Measurements from ENCODE around the gene MMP20.

Gene MMP20

DNA sequence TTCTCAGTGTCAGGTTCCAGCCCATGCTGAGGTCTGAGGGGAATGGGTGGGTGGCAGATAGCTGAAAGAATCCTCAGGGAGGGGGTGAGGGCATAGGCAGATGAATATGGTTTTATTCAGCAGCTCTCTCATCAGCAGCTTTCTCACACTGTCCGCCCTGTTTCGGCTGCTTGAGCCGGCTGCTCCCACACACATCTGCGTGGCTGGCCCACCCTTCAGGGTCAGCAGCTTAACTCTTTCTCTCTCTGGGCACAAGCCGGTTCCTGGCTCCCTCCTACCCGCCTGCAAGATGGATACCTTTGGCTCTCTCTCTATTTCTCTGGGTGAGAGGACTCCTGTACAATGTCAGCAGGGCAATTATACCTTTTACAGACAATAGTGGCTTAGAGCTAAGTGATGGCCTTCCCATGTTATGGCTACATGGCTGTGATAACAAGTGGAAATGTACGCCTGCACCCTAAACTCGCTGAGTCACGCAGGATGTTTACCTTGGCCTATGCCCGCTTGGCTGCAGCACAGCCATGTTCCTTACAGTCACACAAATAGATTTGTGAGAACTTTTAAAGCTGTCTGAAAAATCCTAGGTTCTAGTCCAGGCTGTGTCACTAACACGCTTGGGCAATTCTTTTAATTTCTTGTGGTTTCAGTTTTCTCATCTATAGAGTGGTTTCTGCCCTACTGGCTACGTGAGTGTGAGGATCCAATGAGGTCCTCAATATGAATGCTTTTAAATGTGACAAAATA lies 4.1 kb downstream of the MMP20 start:
- DNase-seq, result no peak

DNA sequence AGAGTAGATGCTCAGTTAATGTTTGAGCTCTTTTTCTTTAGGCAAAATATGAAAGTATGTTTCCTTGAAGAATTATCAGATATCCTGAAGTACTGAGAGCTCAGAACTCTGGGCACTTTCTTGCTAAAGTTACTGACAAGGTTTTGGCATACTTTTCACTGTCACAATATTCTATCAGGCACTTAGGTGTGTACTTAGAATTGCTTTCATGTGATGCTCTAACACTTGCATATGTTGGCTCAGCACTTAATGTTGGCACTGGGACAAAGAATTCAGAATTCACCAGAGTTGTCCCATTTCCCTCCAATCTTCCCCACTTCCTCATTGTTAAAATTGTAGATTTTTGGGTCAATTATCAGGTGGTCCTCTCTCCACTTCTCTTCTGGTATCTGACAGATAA lies 5.0 kb downstream of the MMP20 start:
- DNase-seq, result no peak

DNA sequence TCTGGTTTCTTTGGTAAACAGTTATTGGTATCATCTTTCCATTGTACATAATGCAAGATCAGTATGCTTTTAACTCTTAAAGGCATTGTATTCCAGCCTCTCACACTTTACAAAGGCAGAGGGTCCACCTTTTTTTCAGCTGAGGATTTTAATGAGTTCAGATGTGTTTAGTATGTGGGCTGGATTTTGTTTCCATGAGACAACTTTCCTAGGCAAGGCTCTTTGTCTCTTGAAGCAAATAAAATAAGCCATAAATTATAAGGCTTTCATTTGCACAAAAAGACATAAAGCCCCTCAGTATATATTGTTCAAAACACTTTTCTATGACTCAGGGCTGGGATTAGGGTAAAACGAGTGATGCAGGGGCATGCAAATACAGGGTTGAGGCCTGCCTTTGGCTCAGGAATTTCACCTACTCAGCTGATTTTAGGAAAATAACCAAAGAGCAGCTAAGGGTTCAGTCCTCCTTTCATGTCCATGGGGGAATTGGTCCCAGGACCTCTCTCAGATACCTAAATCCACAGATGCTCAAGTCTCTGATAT lies 7.6 kb downstream of the MMP20 start:
- DNase-seq, result no peak

DNA sequence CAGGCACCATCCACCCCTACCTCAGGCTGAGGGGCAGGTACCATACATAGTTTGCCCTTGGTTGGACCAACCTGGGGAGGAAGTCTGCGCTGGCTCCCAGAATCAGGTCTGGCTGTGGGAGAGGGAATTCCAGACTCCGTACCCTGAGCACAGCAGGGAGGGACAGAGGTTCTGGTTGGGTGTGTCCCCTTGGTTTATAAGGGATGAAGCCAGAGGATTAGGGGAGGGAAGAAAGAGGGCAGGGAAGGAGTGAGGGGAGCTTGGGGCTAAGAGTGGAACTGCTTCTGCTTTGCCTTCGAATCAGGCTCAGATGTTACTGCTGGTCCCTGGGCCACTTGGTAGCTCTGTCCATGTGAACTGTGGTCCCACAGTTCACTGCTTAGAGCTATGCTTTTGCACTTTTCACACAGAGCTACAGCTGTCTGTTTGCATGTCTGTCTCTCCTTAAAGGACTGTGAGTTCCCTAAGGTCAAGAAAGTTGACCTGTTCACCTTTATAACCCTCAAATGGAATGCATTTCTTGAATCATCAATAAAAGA lies 9.2 kb downstream of the MMP20 start:
- no peak for DNase-seq

DNA sequence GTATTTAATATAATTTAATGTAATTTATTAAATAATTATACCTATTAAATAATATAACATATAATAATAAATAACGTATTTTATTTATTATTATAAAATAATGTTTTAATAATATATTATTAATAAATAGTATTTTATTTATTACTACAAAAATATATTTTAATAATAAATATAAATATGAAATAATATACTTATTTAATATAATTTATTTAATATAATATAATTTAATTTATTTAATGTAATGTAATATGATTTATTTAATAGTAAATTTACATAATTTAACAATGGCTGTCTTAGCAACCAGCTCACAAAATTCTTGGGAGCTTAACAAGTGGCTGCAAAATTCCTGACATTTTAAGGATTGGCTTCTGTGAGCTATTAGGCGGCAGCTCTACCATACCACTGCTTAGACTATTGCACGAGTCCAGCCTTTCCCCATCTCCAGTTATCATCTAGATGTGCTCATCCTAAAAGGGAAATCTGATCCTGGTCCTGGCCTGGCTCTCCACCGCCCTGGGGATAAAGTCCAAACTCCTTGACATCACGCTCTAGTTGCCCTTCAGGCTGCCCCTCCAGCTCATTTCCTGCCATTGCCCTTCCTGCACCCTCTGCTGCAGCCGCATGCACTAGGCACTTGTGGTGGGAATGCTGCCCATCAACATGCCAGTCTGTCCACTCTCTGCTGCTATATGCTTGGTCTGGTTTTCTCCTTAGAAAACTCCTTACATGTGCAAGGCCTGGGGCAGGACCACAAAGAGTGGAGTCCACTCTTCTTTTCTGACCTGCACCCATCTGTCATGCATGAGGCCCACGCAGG lies 9.8 kb downstream of the MMP20 start:
- DNase-seq, result no peak

DNA sequence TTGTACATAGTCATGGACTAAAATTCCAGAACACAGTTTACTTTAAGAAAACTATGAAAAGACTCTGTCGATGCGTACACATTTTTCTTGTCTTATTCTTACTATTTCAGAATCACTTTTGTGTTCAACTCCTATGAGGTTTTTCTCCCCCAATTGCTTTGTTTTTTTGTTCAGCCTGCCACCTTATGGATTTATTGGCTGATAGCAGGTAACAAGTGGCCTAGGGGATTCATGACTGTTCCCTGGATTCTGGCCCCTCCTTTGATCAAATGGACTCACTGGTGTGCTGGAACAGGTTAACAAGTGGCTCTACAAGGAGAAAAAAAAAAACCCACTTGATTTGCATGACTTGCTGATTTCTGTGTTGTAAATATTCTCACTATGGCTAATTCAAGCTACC lies 10.6 kb downstream of the MMP20 start:
- no peak for DNase-seq

DNA sequence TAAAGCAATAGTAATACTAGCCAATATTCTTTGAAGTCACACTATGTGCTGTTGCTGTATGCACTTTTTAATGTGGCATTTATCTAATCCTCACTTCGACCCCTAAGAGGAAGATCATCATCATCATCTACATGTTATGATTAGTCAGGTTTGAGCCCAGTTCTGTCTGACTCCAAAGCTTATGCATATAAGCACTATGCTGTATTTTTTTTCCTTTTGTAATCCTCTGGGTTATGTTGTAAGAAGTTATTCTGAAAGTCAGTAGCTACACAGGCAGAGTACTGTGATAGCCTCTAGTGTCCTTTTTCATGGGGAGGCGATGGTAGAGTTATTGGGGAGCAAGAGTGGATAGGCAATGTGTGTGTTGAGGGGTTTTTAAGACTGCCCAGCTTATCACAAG lies 11.1 kb downstream of the MMP20 start:
- no peak for DNase-seq

DNA sequence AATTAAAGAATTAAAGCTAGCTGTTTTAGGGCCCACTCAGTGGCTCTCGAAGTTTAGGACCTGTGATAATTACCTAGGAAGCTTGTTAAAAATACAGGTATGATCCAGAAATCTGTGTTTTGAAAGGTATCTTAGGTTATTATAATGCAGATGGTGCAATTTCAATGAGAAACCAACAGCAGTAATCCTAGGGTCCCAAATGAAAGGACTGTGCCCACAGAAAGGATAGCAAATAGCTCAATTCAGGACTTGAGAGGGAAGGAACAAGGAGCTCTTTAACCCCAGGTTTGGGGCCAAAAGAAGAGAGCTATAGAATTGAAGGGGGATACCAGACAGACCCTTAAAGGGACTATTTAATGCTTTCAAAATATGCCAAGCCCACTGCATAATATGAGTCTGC lies 11.7 kb downstream of the MMP20 start:
- no peak for DNase-seq

DNA sequence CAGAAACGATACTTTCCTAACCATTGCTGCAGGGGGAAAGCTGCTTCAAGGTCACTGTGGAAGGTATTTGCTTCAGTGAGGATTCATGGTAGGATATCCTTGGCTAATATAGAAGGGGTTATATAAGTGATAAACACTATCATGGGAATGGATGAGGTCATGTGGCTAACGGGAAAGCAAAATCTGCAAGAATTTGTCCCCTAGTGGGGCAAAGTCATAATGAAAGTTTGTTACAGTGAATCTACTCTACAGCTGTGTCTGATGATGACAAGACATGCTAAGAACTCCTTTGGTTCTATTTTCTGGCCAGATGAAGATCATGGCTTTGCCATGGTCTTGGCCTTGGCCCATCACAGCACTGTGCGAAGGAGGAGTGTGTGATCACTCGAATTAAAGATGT lies 13.8 kb downstream of the MMP20 start:
- no peak for DNase-seq

DNA sequence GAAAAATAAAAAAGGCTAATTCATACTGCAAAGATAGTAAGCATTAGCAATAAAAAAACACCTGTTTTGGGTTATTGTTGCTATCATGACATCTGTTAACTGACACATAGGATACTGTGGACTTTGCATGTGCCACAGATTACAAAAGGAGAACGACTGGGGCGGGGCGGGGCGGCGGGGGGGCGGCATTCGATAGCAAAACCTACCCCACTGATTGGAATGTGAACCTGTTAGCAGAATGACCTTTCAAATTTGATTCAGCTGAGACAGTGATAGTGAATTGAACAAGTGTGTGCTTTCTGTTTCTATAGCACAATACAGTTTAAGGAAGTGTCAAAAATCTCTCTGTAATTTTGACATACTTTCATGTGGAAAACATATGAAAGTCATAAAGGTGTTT lies 14.9 kb downstream of the MMP20 start:
- DNase-seq, result no peak

DNA sequence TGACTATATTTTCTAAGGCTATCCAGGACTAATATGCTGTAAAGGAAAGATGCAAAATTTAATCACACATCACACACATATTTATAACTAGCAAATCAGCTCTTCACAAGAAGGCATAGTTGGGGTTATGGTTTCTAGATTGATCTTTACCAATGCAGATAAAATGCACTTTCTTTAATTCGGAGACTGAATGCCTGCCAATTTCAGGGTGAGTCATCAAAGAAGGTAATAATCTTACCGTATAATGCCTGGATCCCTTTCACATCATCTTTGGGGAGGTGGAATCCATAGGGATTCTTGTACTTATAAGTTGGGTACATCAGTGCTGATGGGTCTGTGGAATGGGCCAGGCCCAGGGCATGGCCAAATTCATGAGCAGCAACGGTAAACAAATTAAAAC lies 16.4 kb downstream of the MMP20 start:
- no peak for DNase-seq

DNA sequence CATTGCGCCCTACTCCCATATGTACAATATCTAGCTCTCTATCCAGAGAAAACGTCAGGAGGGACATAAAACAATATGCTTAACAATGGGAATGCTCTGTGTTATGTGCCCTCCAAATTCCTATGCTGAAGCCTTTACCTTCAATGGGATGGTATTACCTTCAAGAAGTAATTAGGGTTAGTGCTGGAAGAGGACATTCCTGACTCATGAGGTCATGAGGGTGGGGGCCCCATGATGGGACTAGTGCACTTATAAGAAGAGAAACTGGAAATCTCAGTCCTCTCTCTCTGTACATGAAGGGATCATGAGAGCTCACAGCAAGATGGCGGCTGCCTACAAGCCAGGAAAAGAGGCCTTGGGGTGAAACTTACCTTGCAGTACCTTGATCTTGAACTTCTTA lies 20.3 kb downstream of the MMP20 start:
- DNase-seq, result no peak

DNA sequence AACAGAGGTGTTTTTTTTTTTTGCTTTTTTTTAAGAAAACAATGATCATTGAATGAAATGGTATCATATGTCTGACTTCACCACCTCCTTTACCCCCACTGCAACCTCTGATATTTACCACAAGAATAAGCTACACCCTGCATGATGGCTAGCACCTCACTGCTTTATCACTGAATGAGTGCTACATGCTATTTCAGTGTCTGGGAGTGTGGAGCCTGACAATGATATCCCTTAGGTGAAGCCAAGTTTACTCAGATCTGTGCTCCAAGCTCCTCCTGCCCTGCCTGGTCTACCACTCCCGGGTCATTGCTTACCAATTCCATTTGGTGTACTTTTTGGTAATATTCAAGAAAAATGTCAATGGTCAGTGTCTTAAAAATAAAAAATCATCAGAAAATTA lies 21.1 kb downstream of the MMP20 start:
- no peak for DNase-seq

DNA sequence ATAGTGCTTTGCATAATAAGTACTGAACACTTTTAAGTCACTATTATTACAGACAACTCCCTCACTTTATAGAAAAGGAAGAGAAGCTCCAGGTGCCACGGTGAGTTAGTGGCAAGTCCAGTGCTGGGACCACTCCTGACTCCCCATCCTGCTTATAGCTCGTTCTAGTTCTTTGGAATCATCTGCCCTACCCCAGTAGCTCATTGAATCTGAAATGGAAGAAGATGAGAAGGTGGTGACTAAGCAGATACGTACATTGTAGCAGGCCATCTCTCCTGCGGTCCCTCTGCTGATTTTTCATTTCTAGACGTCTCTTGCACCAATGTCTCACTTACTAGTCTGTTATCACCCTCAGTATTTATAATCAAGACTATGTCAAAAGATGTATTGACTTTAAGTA lies 21.6 kb downstream of the MMP20 start:
- DNase-seq, result no peak

DNA sequence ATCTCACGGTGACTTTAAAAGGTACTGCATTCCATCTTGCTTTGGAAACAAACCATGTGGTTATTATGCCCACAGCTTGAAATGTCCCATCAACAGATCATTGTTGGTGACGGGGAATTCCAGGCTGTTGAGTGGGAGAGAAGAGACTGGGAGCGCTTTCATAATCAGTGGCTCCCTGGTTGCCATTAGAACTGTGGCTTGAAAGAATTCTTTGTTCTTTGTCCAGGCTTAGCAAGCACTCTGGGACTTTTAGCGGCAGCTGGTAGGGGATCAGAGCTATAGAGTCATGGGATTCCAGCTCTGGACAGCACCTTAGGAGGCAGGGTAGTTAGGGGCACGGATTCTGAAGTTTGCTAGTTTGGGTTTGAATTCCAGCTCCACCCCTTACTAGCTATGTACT lies 22.0 kb downstream of the MMP20 start:
- DNase-seq, result no peak

DNA sequence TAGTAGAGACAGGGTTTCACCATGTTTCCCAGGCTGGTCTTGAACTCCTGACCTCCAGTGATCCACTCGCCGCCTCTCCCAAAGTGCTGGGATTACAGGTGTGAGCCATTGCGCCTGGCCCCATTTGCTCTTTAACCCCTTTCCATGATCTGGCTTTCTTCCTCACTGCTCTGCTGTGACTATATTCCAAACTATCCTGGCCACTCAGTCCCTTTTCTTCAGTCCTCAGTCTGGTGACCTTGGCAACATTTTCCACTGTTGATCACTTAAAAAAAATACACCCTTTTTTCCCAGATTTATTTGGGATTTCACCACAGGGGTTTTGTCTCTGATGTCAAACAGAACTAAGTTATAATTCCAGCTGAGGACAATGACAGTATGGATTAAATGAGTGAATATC lies 24.5 kb downstream of the MMP20 start:
- DNase-seq, result no peak

DNA sequence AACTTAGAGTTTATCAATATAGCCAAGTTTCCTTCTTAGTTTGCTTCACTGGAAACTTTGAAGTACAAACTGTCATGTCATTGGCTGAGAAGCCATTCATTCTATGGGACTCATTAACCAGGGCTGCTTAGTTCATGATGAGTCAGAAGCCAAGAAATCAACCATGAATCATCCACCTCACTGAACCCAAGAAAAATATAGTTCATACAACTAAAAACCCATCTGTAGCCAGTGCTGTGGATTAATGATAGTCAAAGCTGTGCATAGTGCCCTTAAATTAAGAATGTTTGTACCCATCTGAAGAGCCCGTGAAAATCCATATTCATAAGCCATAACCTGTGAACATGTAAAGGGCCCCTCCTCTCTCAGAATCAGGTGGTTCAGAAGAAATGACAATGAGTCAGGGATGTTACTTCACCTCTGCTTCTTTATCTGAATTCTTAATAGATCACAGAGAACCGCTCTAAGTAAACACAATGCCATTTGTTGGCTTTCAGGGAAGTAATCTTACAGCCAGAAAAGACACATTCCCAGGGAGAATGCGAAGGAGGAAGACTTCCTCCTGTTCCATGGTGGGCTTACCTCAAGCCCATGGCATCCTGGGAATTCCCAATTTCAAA lies 25.4 kb downstream of the MMP20 start:
- DNase-seq, result no peak

DNA sequence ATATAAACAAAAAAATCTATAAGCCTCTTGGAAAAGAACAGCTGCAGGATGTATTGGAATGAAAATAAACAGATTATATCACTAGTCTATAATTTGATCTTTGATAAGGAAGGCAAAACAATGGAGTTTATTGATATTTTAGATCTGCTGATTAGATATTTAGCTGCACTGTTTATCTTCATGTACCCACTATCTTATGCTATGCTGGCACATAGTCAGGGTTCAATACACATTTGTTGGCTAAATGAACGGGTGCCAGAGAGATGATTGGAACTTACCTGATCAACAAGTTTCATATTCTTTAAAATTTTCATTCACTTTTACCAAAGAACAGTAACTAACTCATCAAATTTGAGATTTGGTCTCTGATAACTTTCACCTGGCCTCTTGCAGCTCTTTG lies 26.9 kb downstream of the MMP20 start:
- DNase-seq, result no peak

DNA sequence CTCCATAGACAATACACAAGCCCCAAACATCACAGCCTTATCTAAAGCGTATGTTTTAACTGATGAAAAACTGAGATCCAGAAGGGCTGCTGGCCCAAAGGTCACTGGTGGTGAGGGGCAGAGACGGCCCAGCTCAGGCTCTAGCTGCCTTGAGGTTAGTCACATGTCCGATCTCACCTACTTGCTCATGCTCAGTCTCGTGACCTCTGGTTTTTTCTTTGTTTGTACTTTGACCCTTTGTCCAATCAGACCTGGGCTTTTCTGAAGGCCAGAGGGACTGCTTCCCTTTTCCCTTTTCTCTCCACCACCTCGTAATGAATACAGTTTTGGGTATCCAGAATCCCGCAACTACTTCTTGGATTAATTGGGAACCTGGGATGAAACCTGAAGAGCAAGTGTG lies 28.6 kb downstream of the MMP20 start:
- DNase-seq, result no peak

DNA sequence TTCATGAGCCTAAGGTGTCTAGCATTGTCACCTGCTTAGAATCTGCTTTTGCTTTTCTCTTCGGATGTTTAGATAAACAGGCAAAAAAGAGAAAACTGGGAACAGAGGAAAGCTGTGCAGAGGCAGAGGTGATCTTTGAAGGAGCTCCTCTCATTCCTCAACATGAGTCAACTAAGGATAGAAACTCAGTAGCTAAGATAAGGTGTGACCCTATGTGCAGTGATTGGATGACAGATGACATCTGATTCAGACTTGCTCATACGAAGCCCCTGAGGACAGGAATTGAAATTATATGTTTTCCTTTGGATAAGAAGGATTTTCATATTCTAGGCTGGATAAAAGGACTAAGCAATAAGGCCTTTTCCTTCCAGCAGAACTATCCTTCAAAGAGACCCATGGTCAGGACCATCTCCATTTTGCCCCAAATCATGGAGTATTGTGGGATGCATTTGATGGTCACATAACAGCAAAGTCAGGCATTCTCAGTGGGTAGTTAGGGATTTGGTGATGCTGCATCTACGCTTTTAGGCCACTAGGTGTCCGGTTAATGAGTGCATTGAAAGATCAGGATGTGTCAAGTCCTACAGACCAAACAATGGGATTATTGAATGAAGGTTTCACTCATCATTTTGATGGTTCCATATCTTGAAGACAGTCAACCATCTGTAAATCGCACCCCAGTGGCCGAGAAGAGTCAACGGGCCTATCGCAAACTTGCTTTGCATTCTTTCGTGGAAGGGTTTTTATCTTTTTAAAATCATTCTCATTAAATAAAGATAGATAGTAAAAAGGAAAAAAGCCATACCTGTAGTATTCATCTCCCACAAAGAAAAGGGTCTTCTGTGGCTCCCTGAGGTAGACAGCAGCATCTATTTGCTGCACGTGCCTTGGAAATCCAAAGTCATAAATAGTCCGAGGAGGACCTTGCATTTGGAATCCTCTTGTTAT lies 32.2 kb downstream of the MMP20 start:
- DNase-seq, result no peak

DNA sequence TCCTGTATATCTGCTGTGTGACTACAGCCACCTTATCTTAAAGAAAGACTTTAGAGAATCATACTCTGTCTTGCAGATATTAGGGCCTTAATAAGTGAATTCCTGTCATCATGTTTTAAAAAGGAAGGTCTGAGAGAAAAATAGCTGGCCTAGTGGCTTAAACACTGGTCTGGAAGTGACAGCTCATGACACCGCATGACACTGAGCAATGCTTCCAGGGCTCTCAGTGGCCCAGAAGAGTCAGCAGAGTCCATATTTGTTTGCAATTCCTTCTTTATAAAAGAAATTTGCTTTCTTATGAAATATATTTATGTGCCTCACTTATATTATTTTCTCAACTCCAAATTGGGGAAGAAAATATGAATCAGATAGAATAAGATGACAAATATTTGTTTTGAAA lies 33.0 kb downstream of the MMP20 start:
- no peak for DNase-seq

DNA sequence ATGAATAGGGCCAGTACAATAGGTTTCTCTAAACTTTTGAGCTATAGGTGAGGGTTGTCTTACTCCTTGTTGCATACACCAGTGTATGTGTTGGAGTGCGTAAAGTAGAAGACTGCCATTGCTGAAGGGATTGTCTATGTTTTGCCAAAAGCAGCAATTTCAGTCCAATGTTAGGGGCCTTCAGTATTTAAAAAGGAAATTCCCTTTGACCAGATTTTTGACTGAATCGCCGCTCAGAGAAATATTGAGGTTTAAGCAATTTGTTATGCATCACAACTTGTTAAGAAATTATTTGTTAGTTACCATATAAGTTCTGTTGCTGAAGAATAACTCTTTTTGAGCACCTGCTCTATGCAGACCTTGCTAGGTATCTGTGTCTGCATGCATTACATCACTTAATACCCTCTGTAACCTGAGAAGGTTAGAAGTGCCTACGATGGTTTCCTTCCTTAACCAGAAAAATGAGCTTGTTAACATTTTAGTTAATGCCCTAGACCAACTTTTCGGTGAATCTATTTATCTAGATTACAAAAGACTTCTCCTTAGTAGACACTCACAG lies 33.9 kb downstream of the MMP20 start:
- no peak for DNase-seq

Measured in activated CD8-positive, alpha-beta memory T cell treated with anti-CD3 and anti-CD28 coated beads, Interleukin-2, amount 50 U/mL, for 48 hours (primary cell).